ENCODE results near the gene EHBP1L1.

EHBP1L1 gene

GRCh38 chr11:65556470-65557279 lies 19.2 kb upstream of the EHBP1L1 start:
- H3K4me1 ChIP-seq (ENCODE audit: control insufficient read depth, insufficient read depth, low read length), result peaks cover 19% of the 10 kb centered on the region
- POLR2A ChIA-PET, result interaction anchor here (0.6 to 1.5 kb wide), 4 partner anchors 10 to 15 kb away, joined by 3 to 6 read pairs (median 5); partner anchors contain the start of gene ZNRD2
- H3K27ac ChIP-seq (ENCODE audit: extremely low read depth, low read depth, low read length), result peak overlapping the region; percentile 81

More at GRCh38 chr11:65556470-65557279, 19.2 kb upstream of the EHBP1L1 start:
- Histone ChIP-seq H3K9me3 (ENCODE audit: control insufficient read depth, insufficient read depth, low read depth, low read length) (no peaks in the 10 kb centered on the region), H3K4me3 (ENCODE audit: low read depth, low read length) (peak overlapping the region; percentile 52), H3K36me3 (ENCODE audit: control insufficient read depth in 2 of 2, insufficient read depth in 1 of 2, low read length in 2 of 2) (peaks cover 0 to 19% of the 10 kb centered on the region in 2 experiments; a peak in 2 of 3 replicates)
- TF ChIP-seq ZNF704 (tag by site-specific recombination; IDR thresholded peaks at IDR 0.05) (no peak), OSR2 (tag by site-specific recombination; IDR thresholded peaks at IDR 0.05) (0 out of 2 replicates have a peak, but pooled peaks have one; percentile 16), ZNF335 (tag by site-specific recombination; conservative IDR thresholded peaks at IDR 0.05) (0 out of 2 replicates have a peak, but pooled peaks have one; percentile 65), BCL11B (tag by site-specific recombination; IDR thresholded peaks at IDR 0.05; ENCODE audit: low read depth) (no peak), ZNF596 (tag by site-specific recombination; IDR thresholded peaks at IDR 0.05) (no peak), ZBTB49 (tag by site-specific recombination; IDR thresholded peaks at IDR 0.05; ENCODE audit: low read depth) (no peak), GLIS1 (tag by site-specific recombination; IDR thresholded peaks at IDR 0.05) (0 out of 2 replicates have a peak, but pooled peaks have one; percentile 5), TSHZ1 (tag by site-specific recombination; IDR thresholded peaks at IDR 0.05; ENCODE audit: borderline replicate concordance) (no peak), PBX3 (CRISPR knock-in tag; IDR thresholded peaks at IDR 0.05) (no peak)
- TF ChIP-seq, protein P1, sequence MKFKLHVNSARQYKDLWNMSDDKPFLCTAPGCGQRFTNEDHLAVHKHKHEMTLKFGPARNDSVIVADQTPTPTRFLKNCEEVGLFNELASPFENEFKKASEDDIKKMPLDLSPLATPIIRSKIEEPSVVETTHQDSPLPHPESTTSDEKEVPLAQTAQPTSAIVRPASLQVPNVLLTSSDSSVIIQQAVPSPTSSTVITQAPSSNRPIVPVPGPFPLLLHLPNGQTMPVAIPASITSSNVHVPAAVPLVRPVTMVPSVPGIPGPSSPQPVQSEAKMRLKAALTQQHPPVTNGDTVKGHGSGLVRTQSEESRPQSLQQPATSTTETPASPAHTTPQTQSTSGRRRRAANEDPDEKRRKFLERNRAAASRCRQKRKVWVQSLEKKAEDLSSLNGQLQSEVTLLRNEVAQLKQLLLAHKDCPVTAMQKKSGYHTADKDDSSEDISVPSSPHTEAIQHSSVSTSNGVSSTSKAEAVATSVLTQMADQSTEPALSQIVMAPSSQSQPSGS (tag by site-specific recombination; IDR thresholded peaks at IDR 0.05; ENCODE audit: low read depth), result no peak
- TF ChIP-seq, protein P2, sequence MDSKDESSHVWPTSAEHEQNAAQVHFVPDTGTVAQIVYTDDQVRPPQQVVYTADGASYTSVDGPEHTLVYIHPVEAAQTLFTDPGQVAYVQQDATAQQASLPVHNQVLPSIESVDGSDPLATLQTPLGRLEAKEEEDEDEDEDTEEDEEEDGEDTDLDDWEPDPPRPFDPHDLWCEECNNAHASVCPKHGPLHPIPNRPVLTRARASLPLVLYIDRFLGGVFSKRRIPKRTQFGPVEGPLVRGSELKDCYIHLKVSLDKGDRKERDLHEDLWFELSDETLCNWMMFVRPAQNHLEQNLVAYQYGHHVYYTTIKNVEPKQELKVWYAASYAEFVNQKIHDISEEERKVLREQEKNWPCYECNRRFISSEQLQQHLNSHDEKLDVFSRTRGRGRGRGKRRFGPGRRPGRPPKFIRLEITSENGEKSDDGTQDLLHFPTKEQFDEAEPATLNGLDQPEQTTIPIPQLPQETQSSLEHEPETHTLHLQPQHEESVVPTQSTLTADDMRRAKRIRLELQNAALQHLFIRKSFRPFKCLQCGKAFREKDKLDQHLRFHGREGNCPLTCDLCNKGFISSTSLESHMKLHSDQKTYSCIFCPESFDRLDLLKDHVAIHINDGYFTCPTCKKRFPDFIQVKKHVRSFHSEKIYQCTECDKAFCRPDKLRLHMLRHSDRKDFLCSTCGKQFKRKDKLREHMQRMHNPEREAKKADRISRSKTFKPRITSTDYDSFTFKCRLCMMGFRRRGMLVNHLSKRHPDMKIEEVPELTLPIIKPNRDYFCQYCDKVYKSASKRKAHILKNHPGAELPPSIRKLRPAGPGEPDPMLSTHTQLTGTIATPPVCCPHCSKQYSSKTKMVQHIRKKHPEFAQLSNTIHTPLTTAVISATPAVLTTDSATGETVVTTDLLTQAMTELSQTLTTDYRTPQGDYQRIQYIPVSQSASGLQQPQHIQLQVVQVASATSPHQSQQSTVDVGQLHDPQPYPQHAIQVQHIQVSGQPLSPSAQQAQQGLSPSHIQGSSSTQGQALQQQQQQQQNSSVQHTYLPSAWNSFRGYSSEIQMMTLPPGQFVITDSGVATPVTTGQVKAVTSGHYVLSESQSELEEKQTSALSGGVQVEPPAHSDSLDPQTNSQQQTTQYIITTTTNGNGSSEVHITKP (tag by site-specific recombination; IDR thresholded peaks at IDR 0.05), result 0 out of 2 replicates have a peak, but pooled peaks have one; percentile 44
- TF ChIP-seq, protein P3, sequence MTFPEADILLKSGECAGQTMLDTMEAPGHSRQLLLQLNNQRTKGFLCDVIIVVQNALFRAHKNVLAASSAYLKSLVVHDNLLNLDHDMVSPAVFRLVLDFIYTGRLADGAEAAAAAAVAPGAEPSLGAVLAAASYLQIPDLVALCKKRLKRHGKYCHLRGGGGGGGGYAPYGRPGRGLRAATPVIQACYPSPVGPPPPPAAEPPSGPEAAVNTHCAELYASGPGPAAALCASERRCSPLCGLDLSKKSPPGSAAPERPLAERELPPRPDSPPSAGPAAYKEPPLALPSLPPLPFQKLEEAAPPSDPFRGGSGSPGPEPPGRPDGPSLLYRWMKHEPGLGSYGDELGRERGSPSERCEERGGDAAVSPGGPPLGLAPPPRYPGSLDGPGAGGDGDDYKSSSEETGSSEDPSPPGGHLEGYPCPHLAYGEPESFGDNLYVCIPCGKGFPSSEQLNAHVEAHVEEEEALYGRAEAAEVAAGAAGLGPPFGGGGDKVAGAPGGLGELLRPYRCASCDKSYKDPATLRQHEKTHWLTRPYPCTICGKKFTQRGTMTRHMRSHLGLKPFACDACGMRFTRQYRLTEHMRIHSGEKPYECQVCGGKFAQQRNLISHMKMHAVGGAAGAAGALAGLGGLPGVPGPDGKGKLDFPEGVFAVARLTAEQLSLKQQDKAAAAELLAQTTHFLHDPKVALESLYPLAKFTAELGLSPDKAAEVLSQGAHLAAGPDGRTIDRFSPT (tag by site-specific recombination; IDR thresholded peaks at IDR 0.05), result peak; percentile 64
- TF ChIP-seq, protein P4, sequence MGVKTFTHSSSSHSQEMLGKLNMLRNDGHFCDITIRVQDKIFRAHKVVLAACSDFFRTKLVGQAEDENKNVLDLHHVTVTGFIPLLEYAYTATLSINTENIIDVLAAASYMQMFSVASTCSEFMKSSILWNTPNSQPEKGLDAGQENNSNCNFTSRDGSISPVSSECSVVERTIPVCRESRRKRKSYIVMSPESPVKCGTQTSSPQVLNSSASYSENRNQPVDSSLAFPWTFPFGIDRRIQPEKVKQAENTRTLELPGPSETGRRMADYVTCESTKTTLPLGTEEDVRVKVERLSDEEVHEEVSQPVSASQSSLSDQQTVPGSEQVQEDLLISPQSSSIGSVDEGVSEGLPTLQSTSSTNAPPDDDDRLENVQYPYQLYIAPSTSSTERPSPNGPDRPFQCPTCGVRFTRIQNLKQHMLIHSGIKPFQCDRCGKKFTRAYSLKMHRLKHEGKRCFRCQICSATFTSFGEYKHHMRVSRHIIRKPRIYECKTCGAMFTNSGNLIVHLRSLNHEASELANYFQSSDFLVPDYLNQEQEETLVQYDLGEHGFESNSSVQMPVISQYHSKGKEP (tag by site-specific recombination; IDR thresholded peaks at IDR 0.05), result no peak
- CTCF ChIA-PET, result interaction anchor here (0.6 to 1.8 kb wide), 6 partner anchors 12 to 225 kb away, joined by 3 to 8 read pairs (median 4); partner anchors contain the start of gene ZNRD2
